ENCODE results near the gene SEMA5A.

GRCh38 chr5:9212605-9213004, 333.3 kb downstream of the SEMA5A start:
- TF ChIP-seq, protein P1, sequence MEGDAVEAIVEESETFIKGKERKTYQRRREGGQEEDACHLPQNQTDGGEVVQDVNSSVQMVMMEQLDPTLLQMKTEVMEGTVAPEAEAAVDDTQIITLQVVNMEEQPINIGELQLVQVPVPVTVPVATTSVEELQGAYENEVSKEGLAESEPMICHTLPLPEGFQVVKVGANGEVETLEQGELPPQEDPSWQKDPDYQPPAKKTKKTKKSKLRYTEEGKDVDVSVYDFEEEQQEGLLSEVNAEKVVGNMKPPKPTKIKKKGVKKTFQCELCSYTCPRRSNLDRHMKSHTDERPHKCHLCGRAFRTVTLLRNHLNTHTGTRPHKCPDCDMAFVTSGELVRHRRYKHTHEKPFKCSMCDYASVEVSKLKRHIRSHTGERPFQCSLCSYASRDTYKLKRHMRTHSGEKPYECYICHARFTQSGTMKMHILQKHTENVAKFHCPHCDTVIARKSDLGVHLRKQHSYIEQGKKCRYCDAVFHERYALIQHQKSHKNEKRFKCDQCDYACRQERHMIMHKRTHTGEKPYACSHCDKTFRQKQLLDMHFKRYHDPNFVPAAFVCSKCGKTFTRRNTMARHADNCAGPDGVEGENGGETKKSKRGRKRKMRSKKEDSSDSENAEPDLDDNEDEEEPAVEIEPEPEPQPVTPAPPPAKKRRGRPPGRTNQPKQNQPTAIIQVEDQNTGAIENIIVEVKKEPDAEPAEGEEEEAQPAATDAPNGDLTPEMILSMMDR (IDR thresholded peaks at IDR 0.05), result no peak
- TF ChIP-seq MLX (CRISPR knock-in tag; IDR thresholded peaks at IDR 0.05) (no peak), USF1 (CRISPR knock-in tag; IDR thresholded peaks at IDR 0.05) (no peak), E2F4 (CRISPR knock-in tag; IDR thresholded peaks at IDR 0.05; ENCODE audit: borderline replicate concordance, low read depth) (no peak), FOXP1 (CRISPR knock-in tag; IDR thresholded peaks at IDR 0.05; ENCODE audit: borderline replicate concordance) (no peak), ATF2 (CRISPR knock-in tag; IDR thresholded peaks at IDR 0.05; ENCODE audit: borderline replicate concordance, low read depth) (no peak)

Measured in WTC11 (cell line).